H9 (cell line): ENCODE results near the gene MEF2A. TPM values are rescaled to one million over a fixed set of nuclear protein-coding genes. Genes with fewer than 3 reads are reported as not detected.

Experiments used
- DNase-seq: peaks from one replicate; pipeline ENCODE4 v3.0.0-alpha.2; 2017
- H2AFZ ChIP-seq: one replicate; pipeline ENCODE4 v1.6.1; 2013; ENCODE audit warnings: mild to moderate bottlenecking, low read length, control low read depth, moderate library complexity
- H2AK5ac ChIP-seq: 2 replicates; pipeline ENCODE4 v1.6.1; 2013; ENCODE audit warnings: low read length, control low read depth, mixed read lengths; ENCODE audit not compliant: insufficient read length
- H2BK120ac ChIP-seq: one replicate; pipeline ENCODE4 v1.6.1; 2013; ENCODE audit warnings: low read depth, mild to moderate bottlenecking, low read length, control low read depth, inconsistent platforms; ENCODE audit not compliant: poor library complexity, severe bottlenecking
- H2BK12ac ChIP-seq: 2 replicates; pipeline ENCODE4 v1.6.1; 2013; ENCODE audit warnings: low read length, control low read depth, mixed read lengths, low read depth; ENCODE audit not compliant: insufficient read length
- H2BK15ac ChIP-seq: 2 replicates; pipeline ENCODE4 v1.6.1; 2013; ENCODE audit warnings: low read depth, low read length, control low read depth
- H2BK20ac ChIP-seq: one replicate; pipeline ENCODE4 v1.6.1; 2013; ENCODE audit warnings: low read depth, mild to moderate bottlenecking, low read length, control low read depth, inconsistent platforms; ENCODE audit not compliant: poor library complexity, severe bottlenecking
- H2BK5ac ChIP-seq: 2 replicates; pipeline ENCODE4 v1.6.1; 2013; ENCODE audit warnings: low read length, control low read depth, mixed read lengths; ENCODE audit not compliant: insufficient read length
- H3K14ac ChIP-seq: 2 replicates; pipeline ENCODE4 v1.6.1; 2013; ENCODE audit warnings: low read length, control low read depth; ENCODE audit not compliant: insufficient read depth
- H3K18ac ChIP-seq: 2 replicates; pipeline ENCODE4 v1.6.1; 2013; ENCODE audit warnings: low read depth, mild to moderate bottlenecking, mixed read lengths, low read length, control low read depth; ENCODE audit not compliant: insufficient read length
- H3K23ac ChIP-seq: 2 replicates; pipeline ENCODE4 v1.6.1; 2013; ENCODE audit warnings: low read length, control low read depth, mixed read lengths, low read depth; ENCODE audit not compliant: insufficient read length
- H3K23me2 ChIP-seq: 2 replicates; pipeline ENCODE4 v1.6.1; 2013; ENCODE audit warnings: low read depth, mild to moderate bottlenecking, mixed read lengths, low read length, control low read depth; ENCODE audit not compliant: insufficient read length, poor library complexity, severe bottlenecking
- H3K27ac ChIP-seq: 2 replicates; pipeline ENCODE4 v1.5.1; 2013; ENCODE audit warnings: low read length, control low read depth, mixed read lengths, low read depth; ENCODE audit not compliant: insufficient read length
- H3K27me3 ChIP-seq: 2 replicates; pipeline ENCODE4 v1.6.1; 2013; ENCODE audit warnings: low read length, control low read depth, inconsistent platforms; ENCODE audit not compliant: insufficient read depth
- H3K4ac ChIP-seq: 2 replicates; pipeline ENCODE4 v1.6.1; 2013; ENCODE audit warnings: low read depth, mild to moderate bottlenecking, control low read depth, inconsistent platforms, low read length, moderate library complexity
- H3K4me1 ChIP-seq: 2 replicates; pipeline ENCODE4 v1.6.1; 2013; ENCODE audit warnings: low read length, control low read depth, inconsistent platforms; ENCODE audit not compliant: insufficient read depth
- H3K4me2 ChIP-seq: 2 replicates; pipeline ENCODE4 v1.6.1; 2013; ENCODE audit warnings: low read length, control low read depth, mixed read lengths; ENCODE audit not compliant: insufficient read length, insufficient read depth
- H3K56ac ChIP-seq: 2 replicates; pipeline ENCODE4 v1.6.1; 2013; ENCODE audit warnings: low read depth, mild to moderate bottlenecking, mixed read lengths, low read length, control low read depth; ENCODE audit not compliant: insufficient read length
- H3K79me1 ChIP-seq: 2 replicates; pipeline ENCODE4 v1.6.1; 2013; ENCODE audit warnings: low read depth, mild to moderate bottlenecking, moderate library complexity, low read length, control low read depth, inconsistent platforms; ENCODE audit not compliant: insufficient read depth, poor library complexity, severe bottlenecking
- H3K79me2 ChIP-seq: 2 replicates; pipeline ENCODE4 v1.6.1; 2013; ENCODE audit warnings: low read length, control low read depth, inconsistent platforms; ENCODE audit not compliant: insufficient read depth
- H3K9ac ChIP-seq: 2 replicates; pipeline ENCODE4 v1.6.1; 2013; ENCODE audit warnings: low read length, control low read depth, mixed read lengths; ENCODE audit not compliant: insufficient read length; ENCODE audit errors: extremely low read depth
- H3K9me3 ChIP-seq: one replicate; pipeline ENCODE4 v1.6.1; 2013; ENCODE audit warnings: low read depth, low read length, inconsistent platforms; ENCODE audit not compliant: control insufficient read depth
- H3T11ph ChIP-seq: one replicate; pipeline ENCODE4 v1.6.1; 2013; ENCODE audit warnings: mild to moderate bottlenecking, low read length, control low read depth, inconsistent platforms
- H4K20me1 ChIP-seq: one replicate; pipeline ENCODE4 v1.6.1; 2013; ENCODE audit not compliant: control insufficient read depth, insufficient read length, insufficient read depth
- H4K5ac ChIP-seq: 2 replicates; pipeline ENCODE4 v1.6.1; 2013; ENCODE audit warnings: low read depth, mild to moderate bottlenecking, mixed read lengths, low read length, control low read depth; ENCODE audit not compliant: insufficient read length
- H4K8ac ChIP-seq: replicated peaks from 2 replicates; pipeline ENCODE4 v1.6.1; 2013; ENCODE audit warnings: low read length, control low read depth, mixed read lengths, low read depth; ENCODE audit not compliant: insufficient read length
- H4K91ac ChIP-seq: 2 replicates; pipeline ENCODE4 v1.6.1; 2013; ENCODE audit warnings: low read depth, mild to moderate bottlenecking, moderate library complexity, mixed read lengths, low read length, control low read depth; ENCODE audit not compliant: insufficient read length
- H3K27ac Mint-ChIP-seq, 3 experiments: 2 replicates in 2 of 3; 3 replicates in 1 of 3; pipeline ENCODE4 v1.8.0; 2020 to 2021; ENCODE audit warnings: mixed read lengths in 3 of 3, mild to moderate bottlenecking in 1 of 3, moderate library complexity in 1 of 3
- H3K27me3 Mint-ChIP-seq: 2 replicates; pipeline ENCODE4 v1.8.0; 2021; ENCODE audit warnings: low read depth, mild to moderate bottlenecking, moderate library complexity, mixed read lengths
- H3K36me3 Mint-ChIP-seq, 3 experiments: 2 replicates in 2 of 3; 3 replicates in 1 of 3; pipeline ENCODE4 v1.8.0; 2020 to 2021; ENCODE audit warnings: low read depth in 3 of 3, mixed read lengths in 3 of 3; ENCODE audit not compliant: insufficient read depth in 1 of 3
- H3K4me1 Mint-ChIP-seq, 2 experiments: 2 replicates each; pipeline ENCODE4 v1.8.0; 2020; ENCODE audit warnings: mixed read lengths in 2 of 2
- H3K4me3 Mint-ChIP-seq, 2 experiments: 2 replicates in 1 of 2; 3 replicates in 1 of 2; pipeline ENCODE4 v1.8.0; 2020 to 2021; ENCODE audit warnings: mild to moderate bottlenecking in 2 of 2, mixed read lengths in 2 of 2, moderate library complexity in 1 of 2
- H3K9me3 Mint-ChIP-seq, 2 experiments: 2 replicates in 1 of 2; 3 replicates in 1 of 2; pipeline ENCODE4 v1.8.0; 2020; ENCODE audit warnings: mild to moderate bottlenecking in 2 of 2, mixed read lengths in 2 of 2, moderate library complexity in 1 of 2
- WGBS: extraction: QIAGEN DNeasy Blood & Tissue Kit; methylation state at CpG from one replicate; pipeline ENCODE4 v1.1.7; 2013; ENCODE audit warnings: missing lambda C conversion rate, low lambda C conversion rate, mixed read lengths; ENCODE audit not compliant: insufficient read length; ENCODE audit errors: extremely low coverage; 5-methylcytosine and 5-hydroxymethylcytosine counted together
- total RNA-seq: library from RNA; stranded (reverse); gene quantifications from 2 replicates; pipeline ENCODE4 v1.2.1, GENCODE V29; 2021
- TF ChIP-seq, protein P1 (sequence below): fragments of 200-600 bp; sonication (generic); conservative IDR thresholded peaks from 3 replicates; pipeline ENCODE4 v1.8.0; 2021; ENCODE audit warnings: antibody characterized with exemption, mild to moderate bottlenecking

MEF2A gene
- total RNA-seq, 1 experiment from 2014 or later: 20.7 TPM

GRCh38 chr15:99729327-99729726 lies 163.5 kb downstream of the MEF2A start:
- H3K4me2 ChIP-seq: no peak overlapping the region
- no peak overlapping the region for H2AK5ac ChIP-seq
- H3T11ph ChIP-seq: no peak overlapping the region
- WGBS: no CpG with 5 or more reads among the region's 11 CpGs
- H3K56ac ChIP-seq: no peak overlapping the region
- no peaks in the 10 kb centered on the region for H3K79me1 ChIP-seq
- Mint-ChIP-seq H3K27me3 (peaks cover 11% of the 10 kb centered on the region), H3K36me3 (peaks cover 19 to 39% (median 22%) of the 10 kb centered on the region in 3 experiments), H3K27ac (no peak overlapping the region), H3K9me3 (peaks cover 8 to 11% of the 10 kb centered on the region in 2 experiments), H3K4me1 (peaks cover 28 to 35% of the 10 kb centered on the region in 2 experiments), H3K4me3 (no peak overlapping the region)
- peaks cover 16% of the 10 kb centered on the region for H3K23me2 ChIP-seq
- H3K23ac ChIP-seq: no peak overlapping the region
- no peaks in the 10 kb centered on the region for H3K4me1 ChIP-seq
- no peak overlapping the region for H2AFZ ChIP-seq
- no peak overlapping the region for H3K14ac ChIP-seq
- H3K79me2 ChIP-seq: no peaks in the 10 kb centered on the region
- H3K9me3 ChIP-seq: peaks cover 7% of the 10 kb centered on the region
- H4K20me1 ChIP-seq: no peaks in the 10 kb centered on the region
- H2BK12ac ChIP-seq: no peak overlapping the region
- H4K91ac ChIP-seq: no peak overlapping the region
- TF ChIP-seq, protein P1, sequence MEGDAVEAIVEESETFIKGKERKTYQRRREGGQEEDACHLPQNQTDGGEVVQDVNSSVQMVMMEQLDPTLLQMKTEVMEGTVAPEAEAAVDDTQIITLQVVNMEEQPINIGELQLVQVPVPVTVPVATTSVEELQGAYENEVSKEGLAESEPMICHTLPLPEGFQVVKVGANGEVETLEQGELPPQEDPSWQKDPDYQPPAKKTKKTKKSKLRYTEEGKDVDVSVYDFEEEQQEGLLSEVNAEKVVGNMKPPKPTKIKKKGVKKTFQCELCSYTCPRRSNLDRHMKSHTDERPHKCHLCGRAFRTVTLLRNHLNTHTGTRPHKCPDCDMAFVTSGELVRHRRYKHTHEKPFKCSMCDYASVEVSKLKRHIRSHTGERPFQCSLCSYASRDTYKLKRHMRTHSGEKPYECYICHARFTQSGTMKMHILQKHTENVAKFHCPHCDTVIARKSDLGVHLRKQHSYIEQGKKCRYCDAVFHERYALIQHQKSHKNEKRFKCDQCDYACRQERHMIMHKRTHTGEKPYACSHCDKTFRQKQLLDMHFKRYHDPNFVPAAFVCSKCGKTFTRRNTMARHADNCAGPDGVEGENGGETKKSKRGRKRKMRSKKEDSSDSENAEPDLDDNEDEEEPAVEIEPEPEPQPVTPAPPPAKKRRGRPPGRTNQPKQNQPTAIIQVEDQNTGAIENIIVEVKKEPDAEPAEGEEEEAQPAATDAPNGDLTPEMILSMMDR: no peak
- no peak overlapping the region for H2BK5ac ChIP-seq
- no peak overlapping the region for H2BK120ac ChIP-seq
- no peak overlapping the region for H3K4ac ChIP-seq
- no peak overlapping the region for H4K5ac ChIP-seq
- no peak overlapping the region for H3K9ac ChIP-seq
- H2BK20ac ChIP-seq: no peak overlapping the region
- H3K27me3 ChIP-seq: no peaks in the 10 kb centered on the region
- no peak overlapping the region for H3K27ac ChIP-seq
- no peak overlapping the region for H3K18ac ChIP-seq
- no peak for DNase-seq
- H2BK15ac ChIP-seq: no peak overlapping the region
- no peak overlapping the region for H4K8ac ChIP-seq
